Smooth muscle cell (in vitro differentiated cells): ENCODE measurements around the gene PEX11B. TPM values are rescaled to one million over a fixed set of nuclear protein-coding genes. Genes with fewer than 3 reads are reported as not detected.

Source experiments
- DNase-seq: peaks from one replicate; lab custom pipeline; 2025; ENCODE audit not compliant: unreplicated experiment; lab: John Stamatoyannopoulos, UW
- H2AFZ ChIP-seq: fragments of 200-600 bp; sonication (generic); 2 replicates; pipeline ENCODE4 v1.6.0; 2016; ENCODE audit warnings: antibody characterized with exemption, low read depth, mild to moderate bottlenecking
- H3F3A ChIP-seq: fragments of 200-600 bp; sonication (generic); 2 replicates; pipeline ENCODE4 v1.6.0; 2017; ENCODE audit warnings: antibody characterized with exemption, low read depth
- H3K27ac ChIP-seq: fragments of 200-600 bp; sonication (generic); 2 replicates; pipeline ENCODE4 v1.5.1; 2016; ENCODE audit warnings: low read depth, mild to moderate bottlenecking
- H3K27me3 ChIP-seq: fragments of 200-600 bp; sonication (generic); 2 replicates; pipeline ENCODE4 v1.6.1; 2016; ENCODE audit warnings: low read depth, mild to moderate bottlenecking
- H3K36me3 ChIP-seq: fragments of 200-600 bp; sonication (generic); 2 replicates; pipeline ENCODE4 v1.5.1; 2016; ENCODE audit warnings: low read depth
- H3K4me1 ChIP-seq: fragments of 200-600 bp; sonication (generic); 2 replicates; pipeline ENCODE4 v1.5.1; 2016; ENCODE audit warnings: low read depth
- H3K4me2 ChIP-seq: fragments of 200-600 bp; sonication (generic); 2 replicates; pipeline ENCODE4 v1.6.0; 2016; ENCODE audit warnings: mild to moderate bottlenecking
- H3K4me3 ChIP-seq: fragments of 200-600 bp; sonication (generic); 2 replicates; pipeline ENCODE4 v1.5.1; 2016; ENCODE audit warnings: mild to moderate bottlenecking
- H3K79me2 ChIP-seq: fragments of 200-600 bp; sonication (generic); 2 replicates; pipeline ENCODE4 v1.6.0; 2016; ENCODE audit warnings: low read depth, mild to moderate bottlenecking
- H3K9ac ChIP-seq: fragments of 200-600 bp; sonication (generic); 2 replicates; pipeline ENCODE4 v1.6.0; 2016; ENCODE audit warnings: low read depth
- H3K9me3 ChIP-seq: fragments of 200-600 bp; sonication (generic); replicated peaks from 2 replicates; pipeline ENCODE4 v1.5.1; 2016; ENCODE audit warnings: low read depth
- H4K20me1 ChIP-seq: fragments of 200-600 bp; sonication (generic); 2 replicates; pipeline ENCODE4 v1.6.0; 2016; ENCODE audit warnings: low read depth
- CTCF ChIP-seq: fragments of 200-600 bp; sonication (generic); IDR thresholded peaks from 2 replicates; pipeline ENCODE4 v1.5.1; 2017; ENCODE audit warnings: borderline replicate concordance, mild to moderate bottlenecking, antibody characterized with exemption; ENCODE audit not compliant: insufficient read depth, poor library complexity, severe bottlenecking
- WGBS: methylation state at CpG from one replicate; pipeline ENCODE4 v1.1.7; 2016; ENCODE audit warnings: low lambda C conversion rate; 5-methylcytosine and 5-hydroxymethylcytosine counted together
- polyA plus RNA-seq: library from polyadenylated mRNA; unstranded; fragments of >200 nt; fragmentation: Nextera tagmentation; extraction: Ambion mirVana; gene quantifications from 2 replicates; pipeline ENCODE4 v1.2.1, GENCODE V29; 2016
- total RNA-seq: library from RNA; depleted of rRNA; stranded (reverse); fragments of >200 nt; gene quantifications from 2 replicates; pipeline ENCODE4 v1.2.3, GENCODE V29; 2014

Gene PEX11B
- total and polyA plus RNA-seq, 2 experiments from 2014 or later, result 22.8 to 28.5 TPM

GRCh38 chr1:145952903-145953302 lies 34.4 kb upstream of the PEX11B start:
- Histone ChIP-seq H2AFZ (no peak overlapping the region), H3K9ac (no peak overlapping the region), H3K4me2 (no peak overlapping the region), H3K27me3 (no peaks in the 10 kb centered on the region), H3K79me2 (peaks cover 83% of the 10 kb centered on the region), H3K9me3 (no peaks in the 10 kb centered on the region), H3K27ac (no peak overlapping the region), H3K4me1 (peaks cover 12% of the 10 kb centered on the region), H3K36me3 (no peaks in the 10 kb centered on the region), H3F3A (no peaks in the 10 kb centered on the region), H4K20me1 (peaks cover 63% of the 10 kb centered on the region), H3K4me3 (no peak overlapping the region)
- DNase-seq, result no peak
- 96% methylated on average over 3 of the region's 3 CpGs for WGBS
- TF ChIP-seq CTCF, result no peak

GRCh38 chr1:145951526-145951925 lies 33.0 kb upstream of the PEX11B start:
- no peak for TF ChIP-seq CTCF
- H3K36me3 ChIP-seq, result no peaks in the 10 kb centered on the region
- H3K4me2 ChIP-seq, result no peak overlapping the region
- 93% methylated on average over 1 of the region's 1 CpG for WGBS
- H3K79me2 ChIP-seq, result peaks cover 76% of the 10 kb centered on the region
- no peak overlapping the region for H3K27ac ChIP-seq
- no peaks in the 10 kb centered on the region for H3F3A ChIP-seq
- no peaks in the 10 kb centered on the region for H3K27me3 ChIP-seq
- no peak overlapping the region for H3K4me3 ChIP-seq
- H2AFZ ChIP-seq, result no peak overlapping the region
- peaks cover 67% of the 10 kb centered on the region for H4K20me1 ChIP-seq
- H3K9me3 ChIP-seq, result no peaks in the 10 kb centered on the region
- H3K9ac ChIP-seq, result no peak overlapping the region
- peaks cover 7% of the 10 kb centered on the region for H3K4me1 ChIP-seq
- DNase-seq, result no peak

- Histone ChIP-seq H2AFZ (no peak overlapping the region), H3K9me3 (no peaks in the 10 kb centered on the region), H3K79me2 (peaks cover 53% of the 10 kb centered on the region), H3F3A (no peaks in the 10 kb centered on the region), H3K36me3 (no peaks in the 10 kb centered on the region), H3K9ac (no peak overlapping the region), H4K20me1 (peaks cover 58% of the 10 kb centered on the region), H3K4me2 (no peak overlapping the region), H3K27me3 (no peaks in the 10 kb centered on the region), H3K4me3 (no peak overlapping the region), H3K4me1 (no peaks in the 10 kb centered on the region), H3K27ac (no peak overlapping the region)
- 96% methylated on average over 4 of the region's 4 CpGs for WGBS
- no peak for TF ChIP-seq CTCF
- DNase-seq, result no peak
Measured at GRCh38 chr1:145949219-145949618, 30.7 kb upstream of the PEX11B start.

GRCh38 chr1:145947551-145947950 lies 29.0 kb upstream of the PEX11B start:
- H3F3A ChIP-seq, result no peaks in the 10 kb centered on the region
- H3K79me2 ChIP-seq, result peaks cover 37% of the 10 kb centered on the region
- no peak overlapping the region for H2AFZ ChIP-seq
- no peaks in the 10 kb centered on the region for H3K27me3 ChIP-seq
- no peaks in the 10 kb centered on the region for H3K9me3 ChIP-seq
- H3K9ac ChIP-seq, result no peak overlapping the region
- H3K4me3 ChIP-seq, result no peak overlapping the region
- no peak for DNase-seq
- H3K4me1 ChIP-seq, result no peaks in the 10 kb centered on the region
- peaks cover 46% of the 10 kb centered on the region for H4K20me1 ChIP-seq
- H3K4me2 ChIP-seq, result no peak overlapping the region
- 58% methylated on average over 4 of the region's 4 CpGs for WGBS
- H3K36me3 ChIP-seq, result no peaks in the 10 kb centered on the region
- no peak for TF ChIP-seq CTCF
- H3K27ac ChIP-seq, result no peak overlapping the region
